Suprapubic skin (tissue), 4 donors: ENCODE results near the gene PCED1B.

Source experiments
- POLR2A ChIP-seq, 2 donors: fragments of 450-650 bp; IDR thresholded peaks; one replicate each; pipeline ENCODE4 v1.6.1; 2017; ENCODE audit warnings: antibody characterized with exemption in 2 of 2, mild to moderate bottlenecking in 2 of 2, moderate library complexity in 2 of 2
- POLR2AphosphoS5 ChIP-seq, 3 donors: sonication (generic); formaldehyde crosslinking; IDR thresholded peaks; one replicate each; pipeline ENCODE4 v1.6.1; 2017; ENCODE audit warnings: antibody characterized with exemption in 3 of 3
- TF ChIP-seq, protein P1 (sequence below), 2 donors: fragments of 200-600 bp in 1 of 2; fragments of 450-650 bp in 1 of 2; sonication (generic) in 1 of 2; IDR thresholded peaks; one replicate each; pipeline ENCODE4 v1.5.1; 2016 to 2019; ENCODE audit warnings: antibody characterized with exemption in 2 of 2, mild to moderate bottlenecking in 1 of 2, moderate library complexity in 1 of 2

DNA sequence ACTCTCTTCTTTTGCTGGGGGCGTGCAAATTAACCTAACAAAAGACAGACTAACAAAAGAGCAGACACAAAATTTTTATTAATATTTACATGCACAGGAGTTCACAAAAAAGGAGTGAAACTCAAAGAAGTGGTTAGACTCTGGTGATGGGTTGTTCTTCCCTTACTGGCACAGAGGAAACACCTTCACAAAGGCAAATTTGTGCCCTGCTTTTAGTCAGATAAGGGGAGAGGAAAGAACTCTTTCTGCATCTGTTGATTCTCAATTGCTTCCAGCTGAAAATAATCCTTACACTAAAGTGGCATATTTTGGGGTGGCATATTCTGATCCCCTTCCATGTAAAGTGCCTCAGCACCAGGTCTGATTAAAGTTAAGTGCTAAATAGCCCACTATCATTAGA lies 190.5 kb downstream of the PCED1B start:
- TF ChIP-seq, protein P1, sequence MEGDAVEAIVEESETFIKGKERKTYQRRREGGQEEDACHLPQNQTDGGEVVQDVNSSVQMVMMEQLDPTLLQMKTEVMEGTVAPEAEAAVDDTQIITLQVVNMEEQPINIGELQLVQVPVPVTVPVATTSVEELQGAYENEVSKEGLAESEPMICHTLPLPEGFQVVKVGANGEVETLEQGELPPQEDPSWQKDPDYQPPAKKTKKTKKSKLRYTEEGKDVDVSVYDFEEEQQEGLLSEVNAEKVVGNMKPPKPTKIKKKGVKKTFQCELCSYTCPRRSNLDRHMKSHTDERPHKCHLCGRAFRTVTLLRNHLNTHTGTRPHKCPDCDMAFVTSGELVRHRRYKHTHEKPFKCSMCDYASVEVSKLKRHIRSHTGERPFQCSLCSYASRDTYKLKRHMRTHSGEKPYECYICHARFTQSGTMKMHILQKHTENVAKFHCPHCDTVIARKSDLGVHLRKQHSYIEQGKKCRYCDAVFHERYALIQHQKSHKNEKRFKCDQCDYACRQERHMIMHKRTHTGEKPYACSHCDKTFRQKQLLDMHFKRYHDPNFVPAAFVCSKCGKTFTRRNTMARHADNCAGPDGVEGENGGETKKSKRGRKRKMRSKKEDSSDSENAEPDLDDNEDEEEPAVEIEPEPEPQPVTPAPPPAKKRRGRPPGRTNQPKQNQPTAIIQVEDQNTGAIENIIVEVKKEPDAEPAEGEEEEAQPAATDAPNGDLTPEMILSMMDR (IDR thresholded peaks at IDR 0.05), result no peak
- TF ChIP-seq POLR2A (IDR thresholded peaks at IDR 0.05) (no peak), POLR2AphosphoS5 (IDR thresholded peaks at IDR 0.05) (no peak)
